GM21786 (cell line): ENCODE results near the gene TTC23L.
"Not testable (repeated sequence)": the region's sequence is repeated elsewhere in the genome, so short reads cannot be mapped to it uniquely, and the experiment has no call there.

ENCODE experiments used
- ATAC-seq: cut with Tn5 transposase; IDR thresholded peaks from one replicate; pipeline ENCODE4 v1.9.1; 2021; ENCODE audit not compliant: unreplicated experiment

The TTC23L gene

DNA sequence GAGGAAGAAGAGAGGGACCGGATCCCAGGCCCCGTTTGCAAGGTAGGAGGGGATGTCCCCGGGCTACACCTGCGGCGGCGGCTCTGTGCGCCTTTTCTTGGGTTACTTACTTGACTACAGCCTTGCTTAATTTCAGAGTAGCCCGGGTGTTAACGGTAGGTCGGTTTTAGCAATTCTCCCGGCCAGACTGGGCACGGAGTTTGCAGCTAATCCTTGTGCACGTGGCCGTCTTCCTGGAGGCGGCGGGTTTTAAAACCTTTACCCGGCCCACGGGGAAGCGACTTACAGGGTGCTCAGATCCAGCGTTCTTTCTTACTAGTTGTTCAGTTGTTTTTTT is 76.9 kb downstream of the TTC23L start:
- peak; percentile 1 for ATAC-seq

- no peak for ATAC-seq
Observed at GRCh38 chr5:34916518-34916917, 77.6 kb downstream of the TTC23L start.

- ATAC-seq: no peak
Observed at GRCh38 chr5:34918025-34918424, 79.1 kb downstream of the TTC23L start.

DNA sequence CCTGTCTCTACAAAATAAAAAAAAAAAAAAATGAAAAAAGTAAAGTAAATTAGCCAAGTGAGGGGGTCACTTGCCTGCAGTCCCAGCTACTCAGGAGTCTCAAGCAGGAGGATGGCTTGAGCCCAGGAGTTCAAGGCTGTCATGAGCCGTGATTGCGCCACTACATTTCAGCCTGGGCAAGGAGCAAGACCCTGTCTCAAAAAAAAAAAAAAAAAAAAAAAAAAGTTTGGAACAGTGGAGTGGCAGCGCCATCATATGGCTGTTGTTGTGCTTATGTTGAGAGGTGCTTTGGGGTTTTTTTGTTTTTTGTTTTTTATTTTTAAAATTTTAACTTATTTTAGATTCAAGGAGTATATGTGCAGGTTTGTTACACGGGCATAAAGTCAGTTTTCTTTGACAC is 80.1 kb downstream of the TTC23L start:
- no peak for ATAC-seq

- not testable (repeated sequence) for ATAC-seq
Observed at GRCh38 chr5:34923256-34923655, 84.3 kb downstream of the TTC23L start.

GRCh38 chr5:34923694-34924461 is 84.9 kb downstream of the TTC23L start:
- ATAC-seq: peak; percentile 58

GRCh38 chr5:34924462-34924765 is 85.5 kb downstream of the TTC23L start:
- ATAC-seq: no peak

DNA sequence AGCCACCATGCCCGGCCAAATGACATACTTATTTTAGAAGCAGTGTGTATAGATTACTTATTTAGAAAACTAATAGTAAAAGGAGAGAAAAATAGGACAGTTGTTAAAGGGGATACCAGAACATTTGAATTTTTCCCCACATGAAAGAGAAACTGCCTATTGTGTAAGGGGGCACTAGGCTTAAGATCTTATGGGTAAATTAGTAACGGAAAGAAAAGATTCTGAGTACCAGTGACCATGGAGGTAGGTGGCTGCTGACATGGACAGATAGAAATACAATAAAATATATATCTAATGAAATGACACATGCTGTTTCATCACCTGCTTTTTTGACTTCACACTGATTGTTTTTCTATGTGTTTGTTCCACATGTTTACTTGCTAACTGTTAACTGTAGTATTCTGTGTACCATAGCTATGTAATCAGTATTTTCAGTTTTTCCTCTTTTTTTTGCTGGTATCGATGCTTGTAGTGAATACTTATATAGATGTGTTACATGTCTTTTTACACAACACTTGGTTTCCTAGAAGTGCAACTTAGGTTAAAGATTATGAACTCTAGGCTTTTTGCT is 87.4 kb downstream of the TTC23L start:
- ATAC-seq: no peak

GRCh38 chr5:34927785-34928184 is 88.8 kb downstream of the TTC23L start:
- no peak for ATAC-seq

- ATAC-seq: no peak
Observed at GRCh38 chr5:34928267-34928666, 89.3 kb downstream of the TTC23L start.

DNA sequence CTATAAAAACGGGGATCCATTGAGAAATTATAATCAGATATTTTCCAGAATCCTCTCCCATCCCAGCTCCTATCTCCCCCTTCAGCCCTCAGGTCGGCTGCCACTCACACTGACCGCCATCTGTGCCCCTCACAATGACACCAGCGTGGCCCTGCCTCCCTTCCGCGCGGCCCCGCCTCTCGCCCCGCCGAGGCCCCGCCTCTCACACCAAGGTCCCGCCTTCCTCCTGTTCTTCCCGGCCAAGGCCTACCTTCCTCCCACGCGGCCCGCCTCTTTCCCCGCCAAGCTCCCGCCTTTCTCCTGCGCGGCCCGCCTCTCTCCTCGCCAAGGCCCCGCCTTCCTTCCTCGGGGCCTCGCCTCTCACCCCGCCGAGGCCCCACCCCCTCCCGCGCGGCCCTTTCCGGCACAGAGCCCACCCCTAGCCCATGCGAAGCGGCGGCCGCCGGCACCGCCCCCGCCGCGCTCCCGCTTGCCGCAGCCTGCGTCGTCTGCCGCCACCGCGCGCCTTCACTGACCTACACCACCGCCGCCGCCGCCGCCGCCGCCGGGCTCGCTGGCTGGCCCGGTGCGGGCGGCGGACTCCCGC is 90.3 kb downstream of the TTC23L start, which contains the start of gene DNAJC21:
Gene DNAJC21 (plus strand): TSS at position 426 of the 586 bp plus-strand sequence. CDS start 261 bp downstream, outside the sequence.
- ATAC-seq: peak; percentile 84

DNA sequence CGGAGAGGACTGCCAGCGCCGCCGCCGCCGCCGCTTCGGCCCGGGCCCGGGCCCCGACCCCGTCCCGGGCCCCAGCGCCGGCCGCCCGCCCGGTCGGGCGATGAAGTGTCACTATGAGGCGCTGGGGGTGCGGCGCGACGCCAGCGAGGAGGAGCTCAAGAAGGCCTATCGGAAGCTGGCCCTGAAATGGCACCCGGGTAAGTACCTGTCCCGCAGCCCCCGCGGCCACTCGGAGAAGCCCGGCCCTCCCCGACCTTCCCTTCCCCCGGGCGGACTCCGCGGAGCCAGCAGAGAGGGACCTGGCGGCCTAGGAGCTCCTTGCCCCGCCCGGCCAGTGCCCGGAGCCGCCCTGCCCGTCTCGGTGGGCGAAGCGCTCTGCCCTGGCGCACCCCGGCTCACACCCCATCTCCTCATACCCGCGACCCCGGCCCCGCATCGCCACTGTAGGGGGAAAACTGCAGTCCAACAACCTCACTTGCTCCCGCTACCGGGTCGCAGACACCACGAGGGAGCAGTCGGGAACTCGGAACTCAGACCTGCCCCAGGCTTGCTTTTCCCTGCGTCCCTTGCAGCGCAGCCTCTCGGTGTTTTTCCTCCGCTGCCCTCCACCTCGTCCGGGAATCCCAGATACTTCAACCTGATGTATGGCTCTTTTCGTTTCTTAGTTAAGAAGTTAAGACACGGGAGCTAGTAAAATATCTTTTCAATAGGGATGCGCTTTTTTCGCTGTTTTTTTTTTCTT is 90.9 kb downstream of the TTC23L start:
- peak; percentile 59 for ATAC-seq

GRCh38 chr5:34930462-34930844 is 91.5 kb downstream of the TTC23L start:
- ATAC-seq: no peak

DNA sequence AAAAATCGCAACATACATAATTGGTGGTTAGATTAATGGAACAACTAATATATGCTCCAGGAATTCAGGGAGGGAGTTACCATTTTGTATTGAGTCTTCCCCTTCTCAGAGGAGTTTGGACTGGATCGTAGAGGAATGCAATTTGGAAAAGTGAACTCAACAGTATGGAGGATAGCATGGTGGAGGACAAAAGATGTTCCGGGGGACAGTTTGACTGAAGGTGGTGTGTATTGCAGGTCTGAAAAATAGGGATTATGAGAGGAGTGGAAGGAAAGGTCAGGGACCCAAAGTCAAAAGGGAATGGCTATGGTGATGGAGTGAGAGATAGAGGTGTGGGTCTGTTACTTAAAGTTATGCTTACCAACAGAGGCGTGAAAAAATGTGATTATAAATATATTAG is 91.9 kb downstream of the TTC23L start:
- ATAC-seq: no peak

GRCh38 chr5:34932947-34933346 is 94.0 kb downstream of the TTC23L start:
- ATAC-seq: no peak

- ATAC-seq: no peak
Observed at GRCh38 chr5:34941936-34942335, 103.0 kb downstream of the TTC23L start.

GRCh38 chr5:34944044-34944443 is 105.1 kb downstream of the TTC23L start:
- ATAC-seq: no peak

- no peak for ATAC-seq
Observed at GRCh38 chr5:34944460-34945047, 105.6 kb downstream of the TTC23L start.
